ENCODE measurements around the gene SUMF1.

Gene SUMF1

DNA sequence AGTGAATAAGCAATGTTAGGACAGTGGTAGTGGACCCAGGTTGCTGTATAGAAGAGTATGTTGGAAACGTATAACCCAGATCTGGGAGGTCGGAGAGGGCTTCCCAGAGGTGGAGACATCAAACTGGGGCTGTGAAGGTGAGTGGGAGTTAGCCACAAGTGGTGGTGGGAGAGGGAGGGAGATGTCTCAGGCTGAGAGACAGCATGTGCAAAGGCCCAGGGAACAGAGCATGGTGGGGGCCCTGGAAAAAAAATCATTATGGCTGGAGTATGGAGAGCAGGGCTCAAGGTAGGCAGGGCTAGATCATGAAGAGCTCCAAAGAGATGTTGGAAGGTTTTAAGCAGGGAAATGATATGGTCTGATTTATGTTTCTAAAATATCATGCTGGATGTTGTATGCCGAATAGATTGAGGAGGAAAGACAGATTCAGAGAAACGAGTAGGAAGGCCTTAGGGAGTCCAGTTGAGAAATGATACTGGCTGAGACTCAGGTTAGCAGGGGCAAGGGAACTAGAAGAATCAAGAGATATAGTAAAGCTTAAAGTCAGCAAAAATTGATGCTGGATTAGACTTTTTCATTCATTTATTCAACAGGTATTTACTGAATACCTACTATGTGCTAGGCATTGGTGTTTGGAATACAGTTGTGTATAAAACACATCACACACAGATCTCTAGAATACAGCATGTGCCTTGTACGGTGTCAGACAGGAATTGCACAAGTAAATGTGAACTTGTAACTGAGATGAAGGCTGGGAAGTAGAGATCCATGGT lies 43.1 kb upstream of the SUMF1 start:
- Histone ChIP-seq H2AFZ (ENCODE audit: low read length) (no peak overlapping the region), H3F3A (ENCODE audit: low read depth) (no peaks in the 10 kb centered on the region), H3K9me3 (ENCODE audit: insufficient read depth, low read depth, low read length) (no peaks in the 10 kb centered on the region), H4K20me1 (ENCODE audit: insufficient read depth, low read length, poor library complexity, severe bottlenecking) (peaks cover 12% of the 10 kb centered on the region), H3K36me3 (ENCODE audit: insufficient read depth, low read length) (no peaks in the 10 kb centered on the region; the same call in 1 of the 2 replicates), H3K79me2 (ENCODE audit: insufficient read depth, low read length) (peaks cover 90% of the 10 kb centered on the region), H3K27me3 (ENCODE audit: insufficient read depth, low read length, poor library complexity, severe bottlenecking) (no peaks in the 10 kb centered on the region), H3K9ac (ENCODE audit: low read depth, low read length, poor library complexity, severe bottlenecking) (no peak overlapping the region), H3K4me3 (ENCODE audit: low read length, poor library complexity, severe bottlenecking) (no peak overlapping the region), H3K4me1 (ENCODE audit: insufficient read depth, low read length, poor library complexity, severe bottlenecking) (peaks cover 42% of the 10 kb centered on the region), H3K4me2 (ENCODE audit: low read depth, low read length, poor library complexity, severe bottlenecking) (no peak overlapping the region), H3K9me2 (replicated peaks; ENCODE audit: low read depth, low read length) (no peaks in the 10 kb centered on the region)
- TF ChIP-seq, protein P1, sequence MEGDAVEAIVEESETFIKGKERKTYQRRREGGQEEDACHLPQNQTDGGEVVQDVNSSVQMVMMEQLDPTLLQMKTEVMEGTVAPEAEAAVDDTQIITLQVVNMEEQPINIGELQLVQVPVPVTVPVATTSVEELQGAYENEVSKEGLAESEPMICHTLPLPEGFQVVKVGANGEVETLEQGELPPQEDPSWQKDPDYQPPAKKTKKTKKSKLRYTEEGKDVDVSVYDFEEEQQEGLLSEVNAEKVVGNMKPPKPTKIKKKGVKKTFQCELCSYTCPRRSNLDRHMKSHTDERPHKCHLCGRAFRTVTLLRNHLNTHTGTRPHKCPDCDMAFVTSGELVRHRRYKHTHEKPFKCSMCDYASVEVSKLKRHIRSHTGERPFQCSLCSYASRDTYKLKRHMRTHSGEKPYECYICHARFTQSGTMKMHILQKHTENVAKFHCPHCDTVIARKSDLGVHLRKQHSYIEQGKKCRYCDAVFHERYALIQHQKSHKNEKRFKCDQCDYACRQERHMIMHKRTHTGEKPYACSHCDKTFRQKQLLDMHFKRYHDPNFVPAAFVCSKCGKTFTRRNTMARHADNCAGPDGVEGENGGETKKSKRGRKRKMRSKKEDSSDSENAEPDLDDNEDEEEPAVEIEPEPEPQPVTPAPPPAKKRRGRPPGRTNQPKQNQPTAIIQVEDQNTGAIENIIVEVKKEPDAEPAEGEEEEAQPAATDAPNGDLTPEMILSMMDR (conservative IDR thresholded peaks at IDR 0.05; ENCODE audit: low read length): no peak
- no peak for TF ChIP-seq EZH2phosphoT487 (IDR thresholded peaks at IDR 0.05; ENCODE audit: borderline replicate concordance)

DNA sequence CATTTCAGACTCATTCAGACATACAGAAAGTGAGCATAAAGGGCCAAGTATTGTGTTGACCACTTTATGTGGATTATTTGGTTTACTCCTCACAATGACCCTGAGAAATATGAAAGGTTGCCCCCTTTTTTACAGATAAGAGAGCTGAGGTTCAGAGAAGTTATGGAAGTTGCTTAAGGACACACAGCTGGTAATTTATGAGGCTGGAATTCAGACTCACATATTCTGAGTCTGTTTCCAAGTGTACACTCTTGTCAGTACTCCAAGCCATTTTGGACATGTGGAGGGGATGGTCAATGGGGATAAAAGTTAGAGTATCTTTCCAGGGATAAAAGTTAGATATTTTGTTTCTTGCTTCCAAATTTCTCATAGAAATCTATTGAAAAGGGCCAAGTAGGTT lies 42.0 kb upstream of the SUMF1 start:
- Histone ChIP-seq H3K9me3 (ENCODE audit: insufficient read depth, low read depth, low read length) (no peaks in the 10 kb centered on the region), H3K4me1 (ENCODE audit: insufficient read depth, low read length, poor library complexity, severe bottlenecking) (peaks cover 48% of the 10 kb centered on the region), H3K27me3 (ENCODE audit: insufficient read depth, low read length, poor library complexity, severe bottlenecking) (no peaks in the 10 kb centered on the region), H3K79me2 (ENCODE audit: insufficient read depth, low read length) (peaks cover 87% of the 10 kb centered on the region), H3K4me2 (ENCODE audit: low read depth, low read length, poor library complexity, severe bottlenecking) (peak overlapping the region; percentile 94), H3K4me3 (ENCODE audit: low read length, poor library complexity, severe bottlenecking) (no peak overlapping the region), H4K20me1 (ENCODE audit: insufficient read depth, low read length, poor library complexity, severe bottlenecking) (peaks cover 12% of the 10 kb centered on the region), H2AFZ (ENCODE audit: low read length) (no peak overlapping the region), H3K9ac (ENCODE audit: low read depth, low read length, poor library complexity, severe bottlenecking) (no peak overlapping the region), H3K9me2 (replicated peaks; ENCODE audit: low read depth, low read length) (no peaks in the 10 kb centered on the region), H3K36me3 (ENCODE audit: insufficient read depth, low read length) (no peaks in the 10 kb centered on the region; the same call in 1 of the 2 replicates), H3F3A (ENCODE audit: low read depth) (peaks cover 2% of the 10 kb centered on the region; the same call in 1 of the 2 replicates)
- no peak for TF ChIP-seq EZH2phosphoT487 (IDR thresholded peaks at IDR 0.05; ENCODE audit: borderline replicate concordance)
- TF ChIP-seq, protein P1 (conservative IDR thresholded peaks at IDR 0.05; ENCODE audit: low read length): no peak

DNA sequence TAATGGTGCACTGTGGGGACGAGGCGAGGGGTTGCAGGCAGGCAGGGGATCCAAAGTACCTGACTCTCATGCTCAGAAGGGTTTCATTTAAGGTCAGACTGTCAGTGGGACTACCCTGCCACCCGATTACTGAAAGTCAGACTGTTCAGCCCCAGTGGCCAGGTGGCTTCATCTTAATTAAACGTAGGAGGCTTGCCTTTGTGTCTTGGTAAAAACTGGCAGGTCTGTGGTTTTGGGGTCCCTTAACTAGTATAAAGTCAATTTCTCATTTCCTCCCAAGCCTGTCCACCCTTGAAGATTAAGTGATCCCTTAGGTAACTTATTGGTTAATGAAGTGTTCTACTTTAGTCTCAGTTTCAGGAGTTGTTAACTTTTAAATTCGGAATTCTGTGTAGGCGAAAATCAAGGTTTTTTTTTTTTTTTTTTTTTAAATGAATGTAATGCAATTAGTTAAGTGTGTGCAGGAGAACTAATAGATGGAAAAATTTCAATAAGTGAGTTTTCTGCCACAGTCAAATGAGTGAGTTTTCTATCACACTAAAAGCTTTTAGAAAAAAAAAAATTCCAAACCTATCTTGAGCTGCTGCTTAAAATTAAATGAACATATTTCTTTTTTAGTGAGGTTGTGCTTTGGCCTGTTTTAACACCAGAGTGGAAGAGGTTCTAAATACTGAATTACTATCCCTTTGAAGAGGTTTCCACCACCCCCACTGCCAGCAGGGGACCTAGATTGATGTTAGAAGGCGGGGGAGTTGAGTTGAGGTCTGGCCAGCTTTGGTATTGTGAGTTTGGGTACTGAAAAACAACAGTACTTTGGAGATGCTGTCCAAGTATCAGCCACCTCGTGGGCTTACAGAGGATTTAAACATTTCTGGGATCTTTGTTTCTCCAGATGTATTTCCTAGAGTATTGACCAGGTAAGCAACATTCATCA lies 41.2 kb upstream of the SUMF1 start:
- peak overlapping the region; percentile 94 for H3K4me2 ChIP-seq (ENCODE audit: low read depth, low read length, poor library complexity, severe bottlenecking)
- H3K9me3 ChIP-seq (ENCODE audit: insufficient read depth, low read depth, low read length): no peaks in the 10 kb centered on the region
- peaks cover 4% of the 10 kb centered on the region; the same call in 1 of the 2 replicates for H3F3A ChIP-seq (ENCODE audit: low read depth)
- no peaks in the 10 kb centered on the region for H3K27me3 ChIP-seq (ENCODE audit: insufficient read depth, low read length, poor library complexity, severe bottlenecking)
- peak overlapping the region; percentile 62 for H3K9ac ChIP-seq (ENCODE audit: low read depth, low read length, poor library complexity, severe bottlenecking)
- no peaks in the 10 kb centered on the region for H3K9me2 ChIP-seq (replicated peaks; ENCODE audit: low read depth, low read length)
- H3K36me3 ChIP-seq (ENCODE audit: insufficient read depth, low read length): no peaks in the 10 kb centered on the region; the same call in 1 of the 2 replicates
- no peak overlapping the region for H2AFZ ChIP-seq (ENCODE audit: low read length)
- peaks cover 55% of the 10 kb centered on the region for H3K4me1 ChIP-seq (ENCODE audit: insufficient read depth, low read length, poor library complexity, severe bottlenecking)
- peak overlapping the region; percentile 52 for H3K4me3 ChIP-seq (ENCODE audit: low read length, poor library complexity, severe bottlenecking)
- peaks cover 88% of the 10 kb centered on the region for H3K79me2 ChIP-seq (ENCODE audit: insufficient read depth, low read length)
- TF ChIP-seq EZH2phosphoT487 (IDR thresholded peaks at IDR 0.05; ENCODE audit: borderline replicate concordance): no peak
- TF ChIP-seq, protein P1 (conservative IDR thresholded peaks at IDR 0.05; ENCODE audit: low read length): no peak; the same call in 1 of the 2 replicates
- peaks cover 12% of the 10 kb centered on the region for H4K20me1 ChIP-seq (ENCODE audit: insufficient read depth, low read length, poor library complexity, severe bottlenecking)
